ENCODE results near the gene PPP2R2C. TPM values are rescaled to one million over a fixed set of nuclear protein-coding genes. Genes with fewer than 3 reads are reported as not detected.

PPP2R2C gene
- total and polyA plus RNA-seq, 3 experiments from 2014 or later, result not detected

DNA sequence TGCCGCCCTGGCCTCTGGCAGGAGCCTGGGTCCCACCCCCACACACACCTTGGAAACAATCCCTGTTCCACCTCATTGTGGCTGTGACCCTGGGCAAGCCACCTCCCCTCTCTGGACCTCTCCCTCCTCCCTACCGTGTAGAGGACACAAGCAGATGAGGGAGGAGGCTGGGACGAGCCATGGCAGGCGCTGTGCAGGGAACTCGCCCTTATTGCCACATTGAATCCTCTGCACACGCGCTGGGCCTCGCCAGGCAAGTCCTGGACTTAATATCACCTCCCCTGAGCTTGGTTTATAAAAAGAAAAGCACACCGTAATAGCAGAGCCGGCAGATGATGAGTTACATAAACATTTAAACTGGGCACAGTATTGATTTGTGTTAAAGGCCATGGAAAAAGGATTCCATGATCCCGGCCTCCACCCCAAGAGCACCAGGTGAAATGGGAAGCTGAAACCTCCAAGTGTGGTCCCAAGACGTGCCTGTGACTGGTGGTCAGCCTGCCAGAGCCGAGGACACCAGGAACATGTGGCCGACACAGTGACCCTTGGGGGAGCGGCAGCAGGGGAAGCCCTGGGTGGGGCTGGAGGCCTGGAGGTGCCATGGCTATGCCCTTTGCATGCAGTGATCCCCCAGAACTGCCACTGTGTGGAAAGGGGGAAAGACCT lies 81.1 kb downstream of the PPP2R2C start:
- POLR2A ChIA-PET, result no interaction called here
- peak in 1 of 5 donors; percentile 16 for DNase-seq
- Histone ChIP-seq H3K4me3 (ENCODE audit: low read length) (no peak overlapping the region), H3K36me3 (ENCODE audit: insufficient read depth, low read length) (no peaks in the 10 kb centered on the region), H3K27me3 (ENCODE audit: insufficient read depth, low read length, poor library complexity, severe bottlenecking) (no peaks in the 10 kb centered on the region), H3K9me3 (ENCODE audit: low read length) (no peaks in the 10 kb centered on the region), H3K27ac (ENCODE audit: low read depth, low read length) (no peak overlapping the region), H3K4me1 (ENCODE audit: insufficient read depth, low read length) (no peaks in the 10 kb centered on the region)
- no peaks in the 10 kb centered on the region for H3K36me3 Mint-ChIP-seq
- CTCF ChIA-PET, result no interaction called here
- no peak overlapping the region for H3K4me3 Mint-ChIP-seq
- H3K4me1 Mint-ChIP-seq, result peaks cover 0 to 2% (median 0%) of the 10 kb centered on the region in 3 donors
- H3K27ac Mint-ChIP-seq, result no peak overlapping the region
- no peaks in the 10 kb centered on the region for H3K9me3 Mint-ChIP-seq
- peaks cover 6 to 17% of the 10 kb centered on the region in 2 donors for H3K27me3 Mint-ChIP-seq

DNA sequence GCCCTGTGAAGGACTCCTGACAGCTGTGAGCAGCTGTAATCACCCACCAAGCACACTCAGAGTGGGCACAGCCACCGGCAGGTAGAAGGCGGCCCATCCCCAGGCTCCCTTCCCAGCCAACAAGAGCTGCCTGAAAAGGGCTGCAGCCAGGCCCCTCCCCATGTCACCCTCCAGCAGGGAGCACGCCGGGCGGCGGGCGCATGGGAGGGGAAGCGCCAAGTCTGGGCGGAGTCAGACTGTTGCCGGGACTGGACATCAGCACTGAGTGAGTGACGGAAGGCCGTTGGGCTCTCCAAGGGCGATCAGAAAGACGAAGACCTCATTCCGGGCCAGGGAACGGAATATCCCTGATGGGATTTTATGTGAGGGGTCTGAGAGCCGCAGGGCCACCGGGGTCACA lies 82.1 kb downstream of the PPP2R2C start:
- POLR2A ChIA-PET, result no interaction called here
- Mint-ChIP-seq H3K27me3 (peaks cover 6 to 23% of the 10 kb centered on the region in 2 donors), H3K9me3 (no peaks in the 10 kb centered on the region), H3K36me3 (no peaks in the 10 kb centered on the region), H3K27ac (no peak overlapping the region), H3K4me1 (peaks cover 0 to 2% (median 0%) of the 10 kb centered on the region in 3 donors), H3K4me3 (no peak overlapping the region)
- Histone ChIP-seq H3K4me3 (ENCODE audit: low read length) (no peak overlapping the region), H3K27ac (ENCODE audit: low read depth, low read length) (no peak overlapping the region), H3K27me3 (ENCODE audit: insufficient read depth, low read length, poor library complexity, severe bottlenecking) (no peaks in the 10 kb centered on the region), H3K9me3 (ENCODE audit: low read length) (no peaks in the 10 kb centered on the region), H3K36me3 (ENCODE audit: insufficient read depth, low read length) (no peaks in the 10 kb centered on the region), H3K4me1 (ENCODE audit: insufficient read depth, low read length) (no peaks in the 10 kb centered on the region)
- DNase-seq, result peak in 1 of 5 donors; percentile 41
- CTCF ChIA-PET, result no interaction called here

DNA sequence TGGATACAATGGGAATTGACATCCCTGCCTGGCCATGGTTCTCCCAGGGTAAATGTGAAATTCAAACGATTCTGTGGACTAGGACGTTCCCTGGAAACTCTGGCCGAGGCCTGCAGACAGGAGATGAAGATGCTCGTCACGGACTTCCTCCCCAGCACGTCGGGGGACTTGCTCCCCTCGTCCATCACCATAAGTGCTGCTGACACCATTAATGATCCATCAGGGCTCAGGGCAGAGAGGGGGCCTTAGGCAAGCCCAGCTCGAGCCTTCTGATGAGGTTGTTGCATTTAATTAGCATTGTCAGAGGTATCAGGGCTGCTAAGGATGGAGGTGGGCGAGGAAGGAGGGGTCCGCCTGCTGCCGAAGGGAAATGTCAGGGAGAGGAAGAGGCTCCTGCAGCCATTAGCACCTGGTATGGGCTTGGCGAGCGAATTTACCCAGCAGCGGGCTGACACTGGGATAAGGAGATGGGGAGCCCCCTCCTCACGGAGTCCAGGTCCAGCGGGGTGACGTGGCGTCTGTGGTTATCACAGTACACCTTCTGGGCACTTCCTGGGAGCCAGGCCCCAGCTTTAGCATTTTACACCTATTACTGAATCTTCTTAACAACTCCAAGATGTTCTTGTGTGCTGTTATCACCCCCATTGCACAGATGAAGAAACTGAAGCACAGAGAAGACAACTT lies 83.1 kb downstream of the PPP2R2C start:
- H3K36me3 Mint-ChIP-seq, result no peaks in the 10 kb centered on the region
- H3K27ac ChIP-seq (ENCODE audit: low read depth, low read length), result no peak overlapping the region
- no peaks in the 10 kb centered on the region for H3K27me3 ChIP-seq (ENCODE audit: insufficient read depth, low read length, poor library complexity, severe bottlenecking)
- no peaks in the 10 kb centered on the region for H3K9me3 ChIP-seq (ENCODE audit: low read length)
- POLR2A ChIA-PET, result no interaction called here
- peak in 1 of 5 donors; percentile 13 for DNase-seq
- H3K27ac Mint-ChIP-seq, result peak overlapping the region in 1 of 8 donors; percentile 61
- H3K4me1 Mint-ChIP-seq, result peaks cover 0 to 2% (median 0%) of the 10 kb centered on the region in 3 donors
- H3K4me3 Mint-ChIP-seq, result no peak overlapping the region
- CTCF ChIA-PET, result no interaction called here
- no peaks in the 10 kb centered on the region for H3K36me3 ChIP-seq (ENCODE audit: insufficient read depth, low read length)
- no peaks in the 10 kb centered on the region for H3K9me3 Mint-ChIP-seq
- peaks cover 6 to 33% of the 10 kb centered on the region in 2 donors for H3K27me3 Mint-ChIP-seq
- no peak overlapping the region for H3K4me3 ChIP-seq (ENCODE audit: low read length)
- no peaks in the 10 kb centered on the region for H3K4me1 ChIP-seq (ENCODE audit: insufficient read depth, low read length)

DNA sequence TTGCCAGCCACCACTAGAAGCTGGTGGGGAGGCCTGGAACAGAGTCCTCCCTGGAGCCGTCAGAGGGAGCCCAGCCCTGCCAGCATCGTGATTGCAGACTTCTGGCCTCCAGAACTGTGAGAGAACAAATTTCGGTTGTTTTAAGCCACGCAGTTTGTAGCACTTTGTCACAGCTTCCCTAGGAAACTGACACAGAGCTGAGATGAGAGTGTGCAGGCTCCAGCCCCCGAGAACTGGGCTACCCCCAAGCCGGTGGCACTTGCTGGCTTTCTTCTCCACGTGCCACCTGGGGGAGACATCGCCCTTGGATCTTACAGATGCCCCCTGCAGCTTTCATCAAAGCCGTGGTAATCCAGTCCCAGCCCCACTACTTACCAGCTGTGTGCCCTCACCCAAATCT lies 83.7 kb downstream of the PPP2R2C start:
- Mint-ChIP-seq H3K9me3 (no peaks in the 10 kb centered on the region), H3K4me1 (peaks cover 0 to 2% (median 0%) of the 10 kb centered on the region in 3 donors), H3K27me3 (peaks cover 6 to 38% of the 10 kb centered on the region in 2 donors), H3K4me3 (no peak overlapping the region), H3K27ac (no peak overlapping the region), H3K36me3 (no peaks in the 10 kb centered on the region)
- no peak overlapping the region for H3K4me3 ChIP-seq (ENCODE audit: low read length)
- no peaks in the 10 kb centered on the region for H3K36me3 ChIP-seq (ENCODE audit: insufficient read depth, low read length)
- ChIA-PET POLR2A (no interaction called here), CTCF (no interaction called here)
- no peak overlapping the region for H3K27ac ChIP-seq (ENCODE audit: low read depth, low read length)
- no peaks in the 10 kb centered on the region for H3K9me3 ChIP-seq (ENCODE audit: low read length)
- DNase-seq, result peak in 1 of 5 donors; percentile 10
- no peaks in the 10 kb centered on the region for H3K4me1 ChIP-seq (ENCODE audit: insufficient read depth, low read length)
- H3K27me3 ChIP-seq (ENCODE audit: insufficient read depth, low read length, poor library complexity, severe bottlenecking), result no peaks in the 10 kb centered on the region

DNA sequence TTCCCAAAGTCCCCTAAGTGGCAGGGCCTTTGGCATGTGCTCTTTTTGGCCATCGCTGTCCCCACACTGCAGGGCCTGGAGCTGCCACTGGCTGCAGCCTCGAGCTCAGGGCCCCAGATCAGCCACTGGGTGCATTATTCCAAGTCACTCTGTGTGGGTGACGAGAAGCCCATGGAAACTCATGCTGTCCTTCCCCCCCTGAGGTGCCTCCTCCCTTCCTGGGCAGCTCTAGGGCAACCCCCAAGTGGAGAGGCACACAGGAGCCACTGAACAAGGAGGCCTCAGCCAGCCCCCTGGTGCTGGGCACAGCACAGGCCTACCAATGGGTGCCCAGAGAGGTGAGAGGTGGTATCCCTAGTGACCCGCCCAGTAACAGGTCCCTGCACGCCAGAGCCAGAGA lies 84.5 kb downstream of the PPP2R2C start:
- POLR2A ChIA-PET, result no interaction called here
- no peak overlapping the region for H3K4me3 Mint-ChIP-seq
- H3K36me3 Mint-ChIP-seq, result no peaks in the 10 kb centered on the region
- Histone ChIP-seq H3K4me1 (ENCODE audit: insufficient read depth, low read length) (no peaks in the 10 kb centered on the region), H3K27ac (ENCODE audit: low read depth, low read length) (no peak overlapping the region), H3K4me3 (ENCODE audit: low read length) (no peak overlapping the region), H3K36me3 (ENCODE audit: insufficient read depth, low read length) (no peaks in the 10 kb centered on the region), H3K9me3 (ENCODE audit: low read length) (no peaks in the 10 kb centered on the region), H3K27me3 (ENCODE audit: insufficient read depth, low read length, poor library complexity, severe bottlenecking) (no peaks in the 10 kb centered on the region)
- H3K27me3 Mint-ChIP-seq, result peaks cover 8 to 43% of the 10 kb centered on the region in 2 donors
- DNase-seq, result peak in 1 of 5 donors; percentile 35
- H3K9me3 Mint-ChIP-seq, result no peaks in the 10 kb centered on the region
- no peak overlapping the region for H3K27ac Mint-ChIP-seq
- H3K4me1 Mint-ChIP-seq, result peaks cover 0 to 2% (median 0%) of the 10 kb centered on the region in 3 donors
- CTCF ChIA-PET, result no interaction called here

DNA sequence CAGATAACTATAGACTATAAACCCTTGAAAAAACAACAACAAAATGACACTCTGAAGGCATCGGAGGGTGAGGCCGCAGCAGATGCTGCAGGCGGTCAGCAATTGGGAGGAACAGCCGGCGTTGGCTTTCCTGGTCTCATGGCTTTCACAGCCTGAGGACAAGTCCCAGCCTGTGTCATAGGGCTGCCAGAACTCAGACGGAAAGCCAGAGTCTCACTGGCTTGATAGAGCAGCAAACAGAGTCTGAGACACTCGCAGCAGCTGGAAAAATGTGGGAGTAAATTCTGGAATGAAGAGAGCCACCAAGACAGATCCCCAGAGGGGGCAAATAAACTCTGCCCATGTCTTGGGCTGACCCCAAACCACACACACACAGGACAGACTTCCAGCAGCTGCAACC lies 86.3 kb downstream of the PPP2R2C start:
- Mint-ChIP-seq H3K27ac (no peak overlapping the region), H3K4me3 (no peak overlapping the region), H3K36me3 (no peaks in the 10 kb centered on the region), H3K9me3 (no peaks in the 10 kb centered on the region), H3K4me1 (no peaks in the 10 kb centered on the region), H3K27me3 (peaks cover 9 to 60% of the 10 kb centered on the region in 2 donors)
- no peaks in the 10 kb centered on the region for H3K9me3 ChIP-seq (ENCODE audit: low read length)
- H3K4me1 ChIP-seq (ENCODE audit: insufficient read depth, low read length), result no peaks in the 10 kb centered on the region
- H3K27me3 ChIP-seq (ENCODE audit: insufficient read depth, low read length, poor library complexity, severe bottlenecking), result no peaks in the 10 kb centered on the region
- H3K36me3 ChIP-seq (ENCODE audit: insufficient read depth, low read length), result no peaks in the 10 kb centered on the region
- no peak overlapping the region for H3K27ac ChIP-seq (ENCODE audit: low read depth, low read length)
- CTCF ChIA-PET, result no interaction called here
- POLR2A ChIA-PET, result no interaction called here
- DNase-seq, result no peak
- H3K4me3 ChIP-seq (ENCODE audit: low read length), result no peak overlapping the region

DNA sequence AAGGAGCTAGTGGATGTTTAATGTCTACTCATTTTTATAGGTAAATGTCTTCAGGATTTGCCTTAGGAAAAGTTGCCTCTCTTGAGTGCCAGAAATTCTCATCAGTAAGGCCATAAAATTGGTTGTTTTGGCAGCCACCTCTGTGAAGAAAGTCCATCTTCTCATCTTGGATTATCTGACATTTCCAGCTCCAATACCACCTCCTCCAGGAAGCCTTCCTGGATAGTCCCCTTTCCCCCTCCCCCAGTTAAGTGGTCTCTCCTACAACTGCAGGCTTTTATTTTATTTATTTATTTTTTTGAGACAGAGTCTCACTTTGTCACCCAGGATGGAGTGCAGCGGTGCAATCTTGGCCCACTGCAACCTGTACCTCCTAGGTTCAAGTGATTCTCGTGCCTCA lies 87.1 kb downstream of the PPP2R2C start:
- Histone ChIP-seq H3K27ac (ENCODE audit: low read depth, low read length) (no peak overlapping the region), H3K4me3 (ENCODE audit: low read length) (no peak overlapping the region), H3K9me3 (ENCODE audit: low read length) (no peaks in the 10 kb centered on the region), H3K27me3 (ENCODE audit: insufficient read depth, low read length, poor library complexity, severe bottlenecking) (no peaks in the 10 kb centered on the region), H3K36me3 (ENCODE audit: insufficient read depth, low read length) (no peaks in the 10 kb centered on the region), H3K4me1 (ENCODE audit: insufficient read depth, low read length) (no peaks in the 10 kb centered on the region)
- CTCF ChIA-PET, result no interaction called here
- DNase-seq, result no peak
- H3K36me3 Mint-ChIP-seq, result no peaks in the 10 kb centered on the region
- H3K27me3 Mint-ChIP-seq, result peaks cover 9 to 65% of the 10 kb centered on the region in 2 donors
- POLR2A ChIA-PET, result no interaction called here
- no peaks in the 10 kb centered on the region for H3K4me1 Mint-ChIP-seq
- no peaks in the 10 kb centered on the region for H3K9me3 Mint-ChIP-seq
- no peak overlapping the region for H3K27ac Mint-ChIP-seq
- H3K4me3 Mint-ChIP-seq, result no peak overlapping the region

DNA sequence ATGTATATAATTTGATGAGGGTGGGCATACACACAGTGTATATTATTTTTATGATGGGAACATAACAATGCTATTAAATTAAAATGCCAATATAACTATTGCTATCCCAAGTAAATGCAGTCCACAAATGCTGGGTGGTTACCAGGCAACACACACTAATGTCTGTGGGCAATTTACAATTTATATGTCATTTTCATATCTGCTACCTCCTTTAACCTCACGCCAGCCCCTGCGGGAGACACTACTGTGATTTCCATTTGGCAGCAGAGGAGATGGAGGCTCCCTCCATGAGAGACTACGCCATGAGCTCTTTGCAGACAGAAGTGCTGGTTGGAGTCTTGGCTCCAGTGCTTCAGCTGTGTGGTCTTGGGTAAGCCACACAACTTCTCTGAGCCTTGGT lies 87.9 kb downstream of the PPP2R2C start:
- peaks cover 9 to 66% of the 10 kb centered on the region in 2 donors for H3K27me3 Mint-ChIP-seq
- H3K4me1 Mint-ChIP-seq, result peaks cover 0 to 2% (median 0%) of the 10 kb centered on the region in 3 donors
- Histone ChIP-seq H3K4me1 (ENCODE audit: insufficient read depth, low read length) (no peaks in the 10 kb centered on the region), H3K4me3 (ENCODE audit: low read length) (no peak overlapping the region), H3K27me3 (ENCODE audit: insufficient read depth, low read length, poor library complexity, severe bottlenecking) (no peaks in the 10 kb centered on the region), H3K27ac (ENCODE audit: low read depth, low read length) (no peak overlapping the region), H3K9me3 (ENCODE audit: low read length) (no peaks in the 10 kb centered on the region), H3K36me3 (ENCODE audit: insufficient read depth, low read length) (no peaks in the 10 kb centered on the region)
- no peak overlapping the region for H3K27ac Mint-ChIP-seq
- H3K36me3 Mint-ChIP-seq, result no peaks in the 10 kb centered on the region
- H3K4me3 Mint-ChIP-seq, result no peak overlapping the region
- H3K9me3 Mint-ChIP-seq, result no peaks in the 10 kb centered on the region
- DNase-seq, result no peak
- ChIA-PET POLR2A (no interaction called here), CTCF (no interaction called here)
